GM18498 (cell line): ENCODE results near the gene ENOPH1.

ENCODE experiments used
- ATAC-seq: cut with Tn5 transposase; IDR thresholded peaks from one replicate; pipeline ENCODE4 v1.9.1; 2021; ENCODE audit warnings: mild to moderate bottlenecking, moderate library complexity; ENCODE audit not compliant: unreplicated experiment

The ENOPH1 gene

DNA sequence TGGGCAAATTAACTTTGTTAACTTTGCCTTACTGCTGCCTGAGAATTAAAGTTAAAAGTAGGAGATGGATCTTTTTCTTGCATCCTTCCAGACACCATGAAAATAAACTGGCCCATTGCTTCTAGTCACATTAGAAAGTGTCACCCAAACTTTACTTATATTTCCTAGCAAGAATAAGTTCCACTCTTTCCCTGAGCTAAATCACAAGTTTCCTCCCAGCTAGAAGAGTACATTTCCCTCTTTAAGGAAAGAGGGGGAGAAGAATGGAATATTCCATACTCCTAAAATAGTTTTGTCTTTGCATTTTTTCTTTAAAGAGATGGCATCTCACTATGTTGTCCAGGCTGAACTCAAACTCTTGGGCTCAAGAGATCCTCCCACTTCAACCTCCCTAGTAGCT is 77.6 kb downstream of the ENOPH1 start:
- no peak for ATAC-seq

DNA sequence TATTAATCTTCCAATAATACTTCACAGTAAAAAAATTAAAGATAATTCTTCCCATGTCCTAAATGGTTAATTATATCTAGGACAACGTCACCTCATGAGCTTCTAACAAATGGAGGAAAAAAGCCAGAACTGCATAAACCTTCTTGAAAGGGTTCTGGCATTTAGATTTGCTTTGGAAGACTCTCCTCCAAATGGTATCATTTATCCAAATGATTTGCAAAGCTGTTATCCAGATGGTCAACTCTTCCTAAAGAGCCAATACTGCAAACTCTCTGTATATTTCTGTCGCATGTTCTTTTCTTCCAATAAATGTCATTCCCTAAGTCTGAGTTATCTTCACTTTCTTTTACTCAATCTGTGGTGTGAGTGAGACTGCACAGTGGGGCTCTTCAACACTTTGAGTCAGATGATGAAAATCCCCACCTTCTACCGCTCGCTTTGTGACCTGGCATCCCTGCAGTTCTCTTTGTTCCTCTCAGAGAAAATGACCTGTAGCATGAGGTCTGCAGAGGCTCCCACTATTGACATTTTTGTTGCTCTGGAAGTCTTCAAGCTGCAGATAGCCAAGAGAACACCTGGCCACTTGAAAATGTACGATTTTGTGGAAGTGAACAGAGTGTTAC is 78.5 kb downstream of the ENOPH1 start:
- ATAC-seq = no peak

DNA sequence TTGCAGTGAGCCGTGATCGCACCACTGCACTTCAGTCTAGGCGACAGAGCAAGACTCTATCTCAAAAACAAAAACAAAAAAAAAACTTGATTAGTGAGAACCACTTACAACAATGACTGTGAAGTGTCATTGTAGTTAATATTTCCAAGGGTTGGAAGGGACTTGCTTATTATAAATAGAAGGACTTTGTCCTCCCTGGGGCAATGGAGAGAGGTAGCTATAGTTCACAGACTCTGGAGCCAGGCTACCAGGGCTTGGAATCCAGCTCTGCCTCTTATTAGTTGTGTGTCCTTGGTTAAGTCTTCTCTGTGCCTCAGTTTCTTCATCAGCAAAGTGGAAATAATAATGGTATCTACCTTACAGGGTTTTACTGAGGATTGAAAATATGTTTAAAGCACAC is 79.8 kb downstream of the ENOPH1 start:
- ATAC-seq = no peak
